ENCODE data around the gene PDLIM4. TPM values are rescaled to one million over a fixed set of nuclear protein-coding genes. Genes with fewer than 3 reads are reported as not detected.

PDLIM4 gene
- total RNA-seq, 2 donors from 2014 or later: 13.4 to 96.7 TPM

GRCh38 chr5:132267166-132267739 is 9.8 kb downstream of the PDLIM4 start:
- Histone ChIP-seq H3K9me3 (no peaks in the 10 kb centered on the region), H3K27me3 (no peaks in the 10 kb centered on the region), H3K4me3 (no peak overlapping the region), H3K4me1 (peaks cover 0 to 48% of the 10 kb centered on the region in 2 donors), H3K36me3 (peaks cover 16% of the 10 kb centered on the region), H3K27ac (peak overlapping the region in 1 of 2 donors; percentile 15)
- peak; percentile 54 for DNase-seq (ENCODE audit: low spot score)
- no peak for TF ChIP-seq CTCF (IDR thresholded peaks at IDR 0.05)

- peak; percentile 56 for DNase-seq (ENCODE audit: low spot score)
- Histone ChIP-seq H3K36me3 (peaks cover 15% of the 10 kb centered on the region), H3K4me1 (peaks cover 0 to 39% of the 10 kb centered on the region in 2 donors), H3K27ac (peak overlapping the region in 1 of 2 donors; percentile 15), H3K4me3 (no peak overlapping the region), H3K9me3 (no peaks in the 10 kb centered on the region), H3K27me3 (no peaks in the 10 kb centered on the region)
- TF ChIP-seq CTCF (IDR thresholded peaks at IDR 0.05): no peak
These were observed 10.7 kb downstream of the PDLIM4 start for GRCh38 chr5:132267931-132268768.

GRCh38 chr5:132268769-132269551 is 11.5 kb downstream of the PDLIM4 start:
- Histone ChIP-seq H3K27me3 (no peaks in the 10 kb centered on the region), H3K4me1 (peaks cover 0 to 31% of the 10 kb centered on the region in 2 donors), H3K4me3 (no peak overlapping the region), H3K36me3 (peaks cover 15% of the 10 kb centered on the region), H3K9me3 (no peaks in the 10 kb centered on the region), H3K27ac (no peak overlapping the region)
- TF ChIP-seq CTCF (IDR thresholded peaks at IDR 0.05): no peak
- DNase-seq (ENCODE audit: low spot score): peak; percentile 55

- no peak overlapping the region for H3K27ac ChIP-seq
- no peaks in the 10 kb centered on the region for H3K9me3 ChIP-seq
- peak; percentile 43 for DNase-seq (ENCODE audit: low spot score)
- no peak overlapping the region for H3K4me3 ChIP-seq
- H3K4me1 ChIP-seq: peaks cover 0 to 23% of the 10 kb centered on the region in 2 donors
- no peaks in the 10 kb centered on the region for H3K27me3 ChIP-seq
- TF ChIP-seq CTCF (IDR thresholded peaks at IDR 0.05): no peak
- H3K36me3 ChIP-seq: peaks cover 15% of the 10 kb centered on the region
These were observed 12.3 kb downstream of the PDLIM4 start for GRCh38 chr5:132269635-132270334.

- H3K9me3 ChIP-seq: no peaks in the 10 kb centered on the region
- peaks cover 0 to 18% of the 10 kb centered on the region in 2 donors for H3K4me1 ChIP-seq
- peaks cover 15% of the 10 kb centered on the region for H3K36me3 ChIP-seq
- H3K27ac ChIP-seq: no peak overlapping the region
- DNase-seq (ENCODE audit: low spot score): no peak
- no peak overlapping the region for H3K4me3 ChIP-seq
- TF ChIP-seq CTCF (IDR thresholded peaks at IDR 0.05): no peak
- H3K27me3 ChIP-seq: no peaks in the 10 kb centered on the region
These were observed 12.8 kb downstream of the PDLIM4 start for GRCh38 chr5:132270335-132270665.

Measured in right atrium auricular region (tissue), 2 donors.